ENCODE data around the gene MRPL21. TPM values are rescaled to one million over a fixed set of nuclear protein-coding genes. Genes with fewer than 3 reads are reported as not detected.

MRPL21 gene
- total and polyA plus RNA-seq, 8 donors, result 17.9 to 42.1 (median 25.4) TPM

DNA sequence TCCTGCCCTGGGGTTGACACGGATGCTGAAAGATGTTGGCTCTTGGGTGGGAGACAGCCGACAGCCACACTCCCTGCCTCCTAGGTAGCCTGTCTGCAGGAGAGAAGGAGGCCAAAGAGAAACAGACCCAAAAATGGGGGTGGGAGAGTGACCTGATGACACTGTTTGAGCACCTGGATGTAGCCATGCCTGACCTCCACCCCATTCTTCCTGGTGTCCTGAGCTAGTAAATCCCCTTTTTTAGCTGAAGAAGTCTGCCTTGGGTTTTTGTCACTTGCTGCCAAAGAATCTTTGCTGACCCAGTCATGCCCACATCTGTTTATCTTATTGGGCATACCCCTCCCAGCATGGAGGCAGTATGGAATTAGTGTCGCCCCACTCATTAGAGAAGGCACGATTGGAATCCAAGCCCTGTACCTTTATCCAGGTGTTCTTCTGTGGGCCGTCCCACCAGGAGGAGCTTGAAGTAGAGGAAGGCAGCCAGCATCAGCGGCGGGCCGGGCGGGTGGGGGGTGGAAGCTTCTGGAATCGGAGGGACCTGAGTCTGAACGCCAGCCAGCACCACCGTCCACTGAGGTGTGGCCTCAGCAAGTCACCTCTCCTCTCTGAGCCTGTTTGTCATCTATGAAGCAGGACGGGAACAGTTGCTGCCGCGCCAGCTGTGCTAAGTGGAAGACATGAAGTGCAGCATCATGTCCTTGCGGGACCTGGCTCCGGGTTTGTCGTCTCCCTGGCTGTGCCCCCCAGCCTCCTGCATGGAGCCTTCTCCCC is 37.9 kb upstream of the MRPL21 start:
- Histone ChIP-seq H3K27me3 (no peaks in the 10 kb centered on the region), H3K4me1 (no peaks in the 10 kb centered on the region), H3K36me3 (peaks cover 3 to 18% (median 12%) of the 10 kb centered on the region in 3 donors), H3K9me3 (no peaks in the 10 kb centered on the region), H3K27ac (no peak overlapping the region), H3K4me3 (no peak overlapping the region)
- TF ChIP-seq, protein P1, sequence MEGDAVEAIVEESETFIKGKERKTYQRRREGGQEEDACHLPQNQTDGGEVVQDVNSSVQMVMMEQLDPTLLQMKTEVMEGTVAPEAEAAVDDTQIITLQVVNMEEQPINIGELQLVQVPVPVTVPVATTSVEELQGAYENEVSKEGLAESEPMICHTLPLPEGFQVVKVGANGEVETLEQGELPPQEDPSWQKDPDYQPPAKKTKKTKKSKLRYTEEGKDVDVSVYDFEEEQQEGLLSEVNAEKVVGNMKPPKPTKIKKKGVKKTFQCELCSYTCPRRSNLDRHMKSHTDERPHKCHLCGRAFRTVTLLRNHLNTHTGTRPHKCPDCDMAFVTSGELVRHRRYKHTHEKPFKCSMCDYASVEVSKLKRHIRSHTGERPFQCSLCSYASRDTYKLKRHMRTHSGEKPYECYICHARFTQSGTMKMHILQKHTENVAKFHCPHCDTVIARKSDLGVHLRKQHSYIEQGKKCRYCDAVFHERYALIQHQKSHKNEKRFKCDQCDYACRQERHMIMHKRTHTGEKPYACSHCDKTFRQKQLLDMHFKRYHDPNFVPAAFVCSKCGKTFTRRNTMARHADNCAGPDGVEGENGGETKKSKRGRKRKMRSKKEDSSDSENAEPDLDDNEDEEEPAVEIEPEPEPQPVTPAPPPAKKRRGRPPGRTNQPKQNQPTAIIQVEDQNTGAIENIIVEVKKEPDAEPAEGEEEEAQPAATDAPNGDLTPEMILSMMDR (IDR thresholded peaks at IDR 0.05), result no peak
- ATAC-seq (no peak), DNase-seq (peak in 1 of 6 donors; percentile 44), FAIRE-seq (no peak)
- intact Hi-C loops (cut with DNase I), result no loop called here
- WGBS, 2 donors, result 81 to 85% methylated on average over 18 of the region's 18 CpGs

DNA sequence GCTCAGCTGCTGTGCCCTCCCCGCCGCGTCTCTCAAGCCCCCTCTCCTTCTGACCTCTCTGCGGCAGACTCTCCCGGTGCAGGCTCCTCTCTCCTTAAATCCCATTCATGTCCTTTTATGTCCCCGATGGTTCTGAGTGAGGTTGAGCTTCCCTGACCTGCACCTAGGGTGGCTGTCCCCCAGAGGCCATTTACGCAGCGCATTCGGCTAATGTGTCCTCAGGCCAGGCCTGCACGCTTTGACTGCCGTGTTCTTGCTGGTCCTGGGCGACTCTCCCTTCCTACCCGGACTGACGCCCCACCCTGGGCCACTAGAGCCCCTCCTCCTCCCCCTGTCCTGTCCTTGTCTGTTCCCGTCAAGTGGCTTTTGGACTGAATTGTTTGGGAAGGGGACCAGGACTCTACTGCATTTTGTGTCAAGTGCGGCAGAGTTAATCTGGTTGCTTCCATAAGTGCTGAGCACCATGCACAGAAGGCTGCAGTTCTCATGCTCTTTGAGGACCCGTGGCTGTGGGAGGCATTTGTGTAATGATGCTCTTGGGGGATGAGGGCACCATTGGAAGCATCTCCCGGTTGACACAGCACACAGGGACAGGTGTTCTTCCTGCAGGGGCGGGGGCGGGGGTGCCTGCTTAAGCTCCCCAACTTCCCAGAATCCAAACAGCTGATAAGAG is 37.2 kb upstream of the MRPL21 start:
- peak in 1 of 6 donors; percentile 49 for DNase-seq
- H3K4me1 ChIP-seq, result no peaks in the 10 kb centered on the region
- H3K27me3 ChIP-seq, result no peaks in the 10 kb centered on the region
- no peaks in the 10 kb centered on the region for H3K9me3 ChIP-seq
- no peak overlapping the region for H3K4me3 ChIP-seq
- TF ChIP-seq, protein P1 (IDR thresholded peaks at IDR 0.05), result no peak
- no peak overlapping the region for H3K27ac ChIP-seq
- FAIRE-seq, result no peak
- intact Hi-C loops (cut with DNase I), result no loop called here
- 91% methylated on average over 20 of the region's 20 CpGs for WGBS, 2 donors
- peaks cover 6 to 25% (median 12%) of the 10 kb centered on the region in 3 donors for H3K36me3 ChIP-seq
- no peak for ATAC-seq

DNA sequence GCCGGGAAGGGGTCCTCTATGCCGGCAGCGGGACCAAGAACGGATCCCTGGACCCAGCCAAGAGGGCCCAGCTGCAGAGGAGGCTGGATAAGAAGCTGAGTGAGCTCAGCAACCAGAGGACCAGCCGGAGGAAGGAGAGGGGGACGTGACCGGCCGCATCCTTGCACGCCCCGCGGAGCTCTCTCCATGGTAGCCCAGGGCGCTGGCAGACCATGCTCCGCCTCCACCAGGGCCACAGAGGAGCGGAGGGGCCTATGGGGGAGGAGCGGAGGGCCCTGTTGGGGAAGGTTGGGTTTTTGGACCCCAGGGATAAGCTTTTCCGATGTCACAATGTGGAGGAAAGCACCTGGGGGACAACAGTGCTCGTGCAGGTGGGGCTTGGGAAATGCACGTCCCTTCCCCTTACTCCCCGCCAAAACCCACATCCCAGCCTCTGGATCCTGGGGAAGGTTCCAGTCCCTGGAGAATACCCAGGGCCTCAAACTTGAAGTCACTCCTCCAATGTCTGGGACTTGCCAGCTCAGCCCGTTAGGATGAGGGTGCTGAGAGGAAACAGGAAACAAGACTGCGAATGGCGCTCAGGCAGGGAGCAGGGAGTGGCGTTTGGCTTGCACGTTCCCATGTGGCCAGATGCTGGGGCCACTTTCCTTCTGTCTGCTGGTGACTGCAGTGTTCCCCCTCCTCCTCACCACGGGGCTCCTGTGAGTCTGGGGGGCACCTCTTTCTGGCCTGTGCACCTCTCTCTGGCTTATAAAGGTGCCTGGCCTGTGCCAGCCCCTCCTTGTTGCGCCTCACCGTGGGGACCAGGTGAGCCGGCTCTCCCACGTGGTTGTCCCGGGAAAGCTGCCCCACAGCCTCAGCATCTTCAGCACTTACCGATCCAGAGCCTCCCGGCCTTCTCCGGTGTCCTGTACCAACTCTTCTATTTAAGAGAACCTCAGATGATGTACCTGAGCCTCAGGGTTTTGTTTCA is 36.2 kb upstream of the MRPL21 start:
- peaks cover 6 to 32% (median 12%) of the 10 kb centered on the region in 3 donors for H3K36me3 ChIP-seq
- FAIRE-seq (no peak), ATAC-seq (no peak), DNase-seq (no peak)
- H3K9me3 ChIP-seq, result no peaks in the 10 kb centered on the region
- intact Hi-C loops (cut with DNase I), result no loop called here
- 89 to 93% methylated on average over 32 to 33 of the region's 33 CpGs for WGBS, 2 donors
- no peak overlapping the region for H3K27ac ChIP-seq
- H3K4me1 ChIP-seq, result no peaks in the 10 kb centered on the region
- TF ChIP-seq, protein P1 (IDR thresholded peaks at IDR 0.05), result no peak
- no peaks in the 10 kb centered on the region for H3K27me3 ChIP-seq
- no peak overlapping the region for H3K4me3 ChIP-seq

DNA sequence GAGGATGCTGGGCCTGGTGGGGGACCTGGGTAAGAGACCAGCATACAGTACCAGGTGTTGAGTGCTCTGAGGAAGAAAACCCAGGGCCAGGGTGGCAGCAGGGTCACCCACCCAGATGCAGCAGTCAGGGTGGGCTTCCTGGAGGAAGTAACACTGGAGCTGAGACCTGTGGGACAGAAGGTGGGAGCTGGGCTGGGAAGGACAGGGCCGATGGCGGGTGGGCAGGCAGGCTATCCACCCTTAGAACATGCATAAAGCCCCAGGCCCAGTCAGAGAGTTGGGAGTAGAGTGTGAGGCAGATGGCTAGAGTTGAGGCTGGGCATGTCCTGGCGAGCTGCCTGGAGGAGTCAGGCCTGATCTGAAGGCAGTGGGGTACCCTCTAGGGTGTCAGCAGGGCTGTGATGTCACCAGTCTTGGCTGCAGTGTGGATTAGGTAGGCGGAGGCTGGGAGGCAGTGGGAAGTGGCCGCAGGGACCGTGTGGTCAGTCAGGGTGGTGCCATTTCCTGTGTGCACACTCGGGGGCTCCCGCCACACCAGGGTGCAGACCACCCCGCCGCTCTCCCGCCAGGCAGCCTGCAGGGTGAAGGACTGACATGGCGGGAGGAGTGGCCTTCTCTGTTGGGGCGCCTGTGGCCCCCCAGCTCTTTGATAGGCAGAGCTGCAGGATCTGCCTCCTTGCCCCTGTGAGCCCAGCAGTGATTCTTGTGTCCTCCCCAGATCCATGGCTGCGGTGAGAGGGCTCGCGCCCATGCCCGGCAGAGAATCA is 35.4 kb upstream of the MRPL21 start:
- H3K27me3 ChIP-seq, result no peaks in the 10 kb centered on the region
- FAIRE-seq (no peak), DNase-seq (no peak), ATAC-seq (no peak)
- TF ChIP-seq, protein P1 (IDR thresholded peaks at IDR 0.05), result no peak
- intact Hi-C loops (cut with DNase I), result no loop called here
- WGBS, 2 donors, result 86 to 87% methylated on average over 17 of the region's 17 CpGs
- peaks cover 6 to 38% (median 12%) of the 10 kb centered on the region in 3 donors for H3K36me3 ChIP-seq
- no peak overlapping the region for H3K4me3 ChIP-seq
- no peaks in the 10 kb centered on the region for H3K4me1 ChIP-seq
- no peak overlapping the region for H3K27ac ChIP-seq
- H3K9me3 ChIP-seq, result no peaks in the 10 kb centered on the region
